ENCODE measurements around the gene ATN1.

DNA sequence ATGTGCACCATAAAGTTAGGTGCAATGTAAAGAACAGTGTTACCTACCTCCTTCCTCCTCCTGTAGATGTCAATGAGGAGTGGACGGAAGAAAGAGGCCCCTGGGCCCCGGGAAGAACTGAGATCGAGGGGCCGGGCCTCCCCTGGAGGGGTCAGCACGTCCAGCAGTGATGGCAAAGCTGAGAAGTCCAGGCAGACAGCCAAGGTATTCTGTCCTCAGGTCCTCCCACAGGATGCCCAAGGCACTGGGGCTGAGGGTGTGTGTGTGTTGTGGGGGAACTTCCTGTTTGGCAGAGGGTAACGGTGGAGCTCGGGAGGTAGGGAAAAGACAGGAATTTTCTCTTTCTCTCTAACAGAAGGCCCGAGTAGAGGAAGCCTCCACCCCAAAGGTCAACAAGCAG is 6.4 kb downstream of the ATN1 start:
- TF ChIP-seq ZNF558 (tag by site-specific recombination; IDR thresholded peaks at IDR 0.05) (no peak), ZNF140 (tag by site-specific recombination; IDR thresholded peaks at IDR 0.05) (no peak), KLF16 (tag by site-specific recombination; IDR thresholded peaks at IDR 0.05) (no peak), ZNF121 (tag by site-specific recombination; IDR thresholded peaks at IDR 0.05) (no peak), ZNF664 (tag by site-specific recombination; IDR thresholded peaks at IDR 0.05) (no peak), ZNF146 (tag by site-specific recombination; IDR thresholded peaks at IDR 0.05) (no peak), SALL2 (tag by site-specific recombination; IDR thresholded peaks at IDR 0.05; ENCODE audit: borderline replicate concordance) (no peak), SETDB1 (IDR thresholded peaks at IDR 0.05; ENCODE audit: insufficient read length, low read length) (no peak)
- TF ChIP-seq, protein P1, sequence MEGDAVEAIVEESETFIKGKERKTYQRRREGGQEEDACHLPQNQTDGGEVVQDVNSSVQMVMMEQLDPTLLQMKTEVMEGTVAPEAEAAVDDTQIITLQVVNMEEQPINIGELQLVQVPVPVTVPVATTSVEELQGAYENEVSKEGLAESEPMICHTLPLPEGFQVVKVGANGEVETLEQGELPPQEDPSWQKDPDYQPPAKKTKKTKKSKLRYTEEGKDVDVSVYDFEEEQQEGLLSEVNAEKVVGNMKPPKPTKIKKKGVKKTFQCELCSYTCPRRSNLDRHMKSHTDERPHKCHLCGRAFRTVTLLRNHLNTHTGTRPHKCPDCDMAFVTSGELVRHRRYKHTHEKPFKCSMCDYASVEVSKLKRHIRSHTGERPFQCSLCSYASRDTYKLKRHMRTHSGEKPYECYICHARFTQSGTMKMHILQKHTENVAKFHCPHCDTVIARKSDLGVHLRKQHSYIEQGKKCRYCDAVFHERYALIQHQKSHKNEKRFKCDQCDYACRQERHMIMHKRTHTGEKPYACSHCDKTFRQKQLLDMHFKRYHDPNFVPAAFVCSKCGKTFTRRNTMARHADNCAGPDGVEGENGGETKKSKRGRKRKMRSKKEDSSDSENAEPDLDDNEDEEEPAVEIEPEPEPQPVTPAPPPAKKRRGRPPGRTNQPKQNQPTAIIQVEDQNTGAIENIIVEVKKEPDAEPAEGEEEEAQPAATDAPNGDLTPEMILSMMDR (tag by site-specific recombination; IDR thresholded peaks at IDR 0.05), result no peak
- TF ChIP-seq, protein P2, sequence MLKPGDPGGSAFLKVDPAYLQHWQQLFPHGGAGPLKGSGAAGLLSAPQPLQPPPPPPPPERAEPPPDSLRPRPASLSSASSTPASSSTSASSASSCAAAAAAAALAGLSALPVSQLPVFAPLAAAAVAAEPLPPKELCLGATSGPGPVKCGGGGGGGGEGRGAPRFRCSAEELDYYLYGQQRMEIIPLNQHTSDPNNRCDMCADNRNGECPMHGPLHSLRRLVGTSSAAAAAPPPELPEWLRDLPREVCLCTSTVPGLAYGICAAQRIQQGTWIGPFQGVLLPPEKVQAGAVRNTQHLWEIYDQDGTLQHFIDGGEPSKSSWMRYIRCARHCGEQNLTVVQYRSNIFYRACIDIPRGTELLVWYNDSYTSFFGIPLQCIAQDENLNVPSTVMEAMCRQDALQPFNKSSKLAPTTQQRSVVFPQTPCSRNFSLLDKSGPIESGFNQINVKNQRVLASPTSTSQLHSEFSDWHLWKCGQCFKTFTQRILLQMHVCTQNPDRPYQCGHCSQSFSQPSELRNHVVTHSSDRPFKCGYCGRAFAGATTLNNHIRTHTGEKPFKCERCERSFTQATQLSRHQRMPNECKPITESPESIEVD (tag by site-specific recombination; IDR thresholded peaks at IDR 0.05), result no peak
